PC-3 (cell line): Measurements from ENCODE around the gene RPP30.

Source experiments
- CTCF ChIP-seq: fragments of 300-600 bp; sonication (generic); conservative IDR thresholded peaks from 2 replicates; pipeline ENCODE4 v1.5.1; 2017; ENCODE audit warnings: antibody characterized with exemption, low read depth, mild to moderate bottlenecking, low read length
- EZH2 ChIP-seq: fragments of 300-600 bp; sonication (generic); IDR thresholded peaks from one replicate; pipeline ENCODE4 v1.6.1; 2017; ENCODE audit warnings: antibody characterized with exemption, mild to moderate bottlenecking, low read length; ENCODE audit not compliant: unreplicated experiment

- TF ChIP-seq CTCF (no peak), EZH2 (no peak)
These were observed 57.4 kb downstream of the RPP30 start for GRCh38 chr10:90929179-90929578.
